WTC11 (cell line): ENCODE results near the gene CROCC2. TPM values are rescaled to one million over a fixed set of nuclear protein-coding genes. Genes with fewer than 3 reads are reported as not detected.
A peak's percentile ranks its signal among the peaks of the same experiment; 100 is the strongest.

ENCODE experiments used
- ATAC-seq: fragments of 200-7000 bp; cut with Tn5 transposase; 2 replicates; pipeline ENCODE4 v1.10.0; 2021; ENCODE audit warnings: mild to moderate bottlenecking, moderate library complexity
- CTCF ChIA-PET: fragments of 300-600 bp; sonication (Branson Sonifier 250); formaldehyde crosslinking; loops from one replicate; lab custom pipeline; 2021; ENCODE audit warnings: antibody characterized with exemption; lab: Charles Lee
- POLR2A ChIA-PET: fragments of 350-600 bp; sonication (Branson Sonifier 250); formaldehyde crosslinking; loops from one replicate; lab custom pipeline; 2021; ENCODE audit warnings: antibody characterized with exemption; lab: Charles Lee
- DNase-seq: peaks from one replicate; pipeline ENCODE4 v3.0.0; 2021; ENCODE audit warnings: low spot score
- H3K27ac Mint-ChIP-seq: 2 replicates; pipeline ENCODE4 v1.8.0; 2021; ENCODE audit warnings: mixed read lengths
- H3K27me3 Mint-ChIP-seq: 2 replicates; pipeline ENCODE4 v1.8.0; 2021; ENCODE audit warnings: low read depth, mild to moderate bottlenecking, moderate library complexity, mixed read lengths
- H3K36me3 Mint-ChIP-seq: 2 replicates; pipeline ENCODE4 v1.8.0; 2021; ENCODE audit warnings: mixed read lengths
- H3K4me1 Mint-ChIP-seq: 2 replicates; pipeline ENCODE4 v1.8.0; 2022; ENCODE audit warnings: mixed read lengths
- H3K4me3 Mint-ChIP-seq: 2 replicates; pipeline ENCODE4 v1.8.0; 2021; ENCODE audit warnings: mild to moderate bottlenecking, moderate library complexity, mixed read lengths
- H3K9me3 Mint-ChIP-seq: 2 replicates; pipeline ENCODE4 v1.8.0; 2021; ENCODE audit warnings: mixed read lengths
- AR ChIP-seq: fragments of 250-450 bp; sonication (Bioruptor Pico); IDR thresholded peaks from 2 replicates; pipeline ENCODE4 v1.9.0; 2021; ENCODE audit warnings: mild to moderate bottlenecking
- CTCF ChIP-seq: fragments of 200-600 bp; IDR thresholded peaks from 2 replicates; pipeline ENCODE4 v1.8.0; 2022; ENCODE audit warnings: antibody characterized with exemption
- ELF4 ChIP-seq: sonication (generic); formaldehyde crosslinking; IDR thresholded peaks from 2 replicates; pipeline ENCODE4 v1.8.1; 2022; ENCODE audit warnings: low read depth, mild to moderate bottlenecking, moderate library complexity, missing genetic modification reagents
- EMX1 ChIP-seq: fragments of 250-450 bp; sonication (Bioruptor Pico); IDR thresholded peaks from 2 replicates; pipeline ENCODE4 v1.8.0; 2021; ENCODE audit warnings: mild to moderate bottlenecking
- KAT7 ChIP-seq: sonication (generic); formaldehyde crosslinking; IDR thresholded peaks from 2 replicates; pipeline ENCODE4 v1.8.1; 2023; ENCODE audit warnings: missing genetic modification reagents, mild to moderate bottlenecking, borderline replicate concordance
- MYBL2 ChIP-seq: sonication (generic); formaldehyde crosslinking; IDR thresholded peaks from 2 replicates; pipeline ENCODE4 v1.8.1; 2023; ENCODE audit warnings: mild to moderate bottlenecking, moderate library complexity, missing genetic modification reagents
- NR3C1 ChIP-seq: sonication (generic); formaldehyde crosslinking; conservative IDR thresholded peaks from 2 replicates; pipeline ENCODE4 v1.8.1; 2023; ENCODE audit warnings: low read depth, mild to moderate bottlenecking, missing genetic modification reagents
- PRDM15 ChIP-seq: sonication (generic); formaldehyde crosslinking; IDR thresholded peaks from 2 replicates; pipeline ENCODE4 v1.8.0; 2022; ENCODE audit warnings: missing genetic modification reagents
- TP53 ChIP-seq: sonication (generic); formaldehyde crosslinking; IDR thresholded peaks from 2 replicates; pipeline ENCODE4 v1.8.1; 2023; ENCODE audit warnings: mild to moderate bottlenecking, missing genetic modification reagents
- ZMAT4 ChIP-seq: fragments of 250-450 bp; sonication (Bioruptor Pico); IDR thresholded peaks from 2 replicates; pipeline ENCODE4 v1.9.0; 2021; ENCODE audit warnings: mild to moderate bottlenecking
- ZNF423 ChIP-seq: fragments of 250-450 bp; sonication (Bioruptor Pico); IDR thresholded peaks from 2 replicates; pipeline ENCODE4 v2.1.2; 2022; ENCODE audit warnings: mild to moderate bottlenecking, moderate library complexity
- total RNA-seq: library from RNA; stranded (reverse); gene quantifications from 3 replicates; pipeline ENCODE4 v1.2.3, GENCODE V29; 2021

CROCC2 gene
- total RNA-seq, 1 experiment from 2014 or later = not detected

GRCh38 chr2:240914645-240915525 is 8.7 kb downstream of the CROCC2 start:
- no peak for TF ChIP-seq EMX1
- no peak for TF ChIP-seq NR3C1
- TF ChIP-seq KAT7 (CRISPR knock-in tag) = no peak
- peak; percentile 30; the same call in 1 of the 2 replicates for TF ChIP-seq CTCF

GRCh38 chr2:240915526-240916341 is 9.6 kb downstream of the CROCC2 start:
- DNase-seq = peak; percentile 44
- H3K4me3 Mint-ChIP-seq = peak overlapping the region; percentile 55
- H3K4me1 Mint-ChIP-seq = no peaks in the 10 kb centered on the region
- H3K9me3 Mint-ChIP-seq = no peaks in the 10 kb centered on the region
- H3K27me3 Mint-ChIP-seq = peaks cover 6% of the 10 kb centered on the region
- no peak overlapping the region for H3K27ac Mint-ChIP-seq
- POLR2A ChIA-PET = interaction anchor here (1.1 to 1.6 kb wide), 2 partner anchors 66 to 68 kb away, joined by 3 read pairs; no protein-coding TSS in a partner anchor
- no peaks in the 10 kb centered on the region for H3K36me3 Mint-ChIP-seq
- TF ChIP-seq ELF4 (CRISPR knock-in tag) (no peak), TP53 (CRISPR knock-in tag) (peak; percentile 24; the same call in 1 of the 2 replicates)
- TF ChIP-seq, all 79 proteins: peak for 1
- peak; percentile 19 for ATAC-seq
- CTCF ChIA-PET = interaction anchor here (0.7 to 4.3 kb wide), 11 partner anchors 11 to 264 kb away, joined by 3 to 38 read pairs (median 7); partner anchors contain the start of genes MAB21L4 and SNED1

More at GRCh38 chr2:240914645-240915525, 8.7 kb downstream of the CROCC2 start:
- Mint-ChIP-seq H3K4me1 (no peaks in the 10 kb centered on the region), H3K36me3 (no peaks in the 10 kb centered on the region), H3K9me3 (no peaks in the 10 kb centered on the region), H3K27ac (no peak overlapping the region), H3K4me3 (no peak overlapping the region; the same call in 1 of the 2 replicates), H3K27me3 (peaks cover 6% of the 10 kb centered on the region)
- DNase-seq (no peak), ATAC-seq (no peak)
- CTCF ChIA-PET = interaction anchor here (0.5 to 4.3 kb wide), 67 partner anchors 8 to 1172 kb away, joined by 3 to 38 read pairs (median 4); partner anchors contain the start of genes CROCC2, HDLBP, KIF1A and MAB21L4
- POLR2A ChIA-PET = interaction anchor here (1.0 to 1.6 kb wide), 5 partner anchors 12 to 123 kb away, joined by 3 read pairs; no protein-coding TSS in a partner anchor

- H3K4me1 Mint-ChIP-seq = no peaks in the 10 kb centered on the region
- DNase-seq (peak; percentile 54), ATAC-seq (peak; percentile 38)
- no peaks in the 10 kb centered on the region for H3K9me3 Mint-ChIP-seq
- H3K4me3 Mint-ChIP-seq = peak overlapping the region; percentile 49
- POLR2A ChIA-PET = no interaction called here
- H3K27me3 Mint-ChIP-seq = peaks cover 6% of the 10 kb centered on the region
- CTCF ChIA-PET = interaction anchor here (0.8 to 4.3 kb wide), 7 partner anchors 19 to 162 kb away, joined by 3 to 25 read pairs (median 7); partner anchors contain the start of gene MAB21L4
- TF ChIP-seq ZNF423 (CRISPR knock-in tag) (peak; percentile 60), AR (CRISPR knock-in tag) (no peak)
- no peaks in the 10 kb centered on the region for H3K36me3 Mint-ChIP-seq
- H3K27ac Mint-ChIP-seq = no peak overlapping the region
Measured at GRCh38 chr2:240916571-240917008, 10.5 kb downstream of the CROCC2 start.

GRCh38 chr2:240917009-240917683 is 11.0 kb downstream of the CROCC2 start:
- peaks cover 6% of the 10 kb centered on the region for H3K27me3 Mint-ChIP-seq
- no peaks in the 10 kb centered on the region for H3K4me1 Mint-ChIP-seq
- H3K36me3 Mint-ChIP-seq = no peaks in the 10 kb centered on the region
- no peak overlapping the region for H3K27ac Mint-ChIP-seq
- no peaks in the 10 kb centered on the region for H3K9me3 Mint-ChIP-seq
- DNase-seq = peak; percentile 17
- ATAC-seq = peak; percentile 3; the same call in 1 of the 2 replicates
- ChIA-PET POLR2A (no interaction called here), CTCF (interaction anchor here (0.8 to 4.3 kb wide), 7 partner anchors 20 to 161 kb away, joined by 3 to 25 read pairs (median 7); partner anchors contain the start of gene MAB21L4)
- peak overlapping the region; percentile 49 for H3K4me3 Mint-ChIP-seq
- TF ChIP-seq PRDM15 (CRISPR knock-in tag) (no peak), ZMAT4 (CRISPR knock-in tag) (no peak), MYBL2 (no peak)
